T-helper 2 cell treated with Interferon-gamma antibody and Interleukin-4, amounts not matched to agents 100 ng/mL and 5 ng/mL, for 36 hours (primary cell): Measurements from ENCODE around the gene COIL. TPM values are rescaled to one million over a fixed set of nuclear protein-coding genes. Genes with fewer than 3 reads are reported as not detected.

Source experiments
- intact Hi-C: fragments of 100-400 bp; cut with micrococcal nuclease; formaldehyde crosslinking; loops from one replicate; pipeline ENCODE4 v1.15.1; 2023
- total RNA-seq: library from RNA; stranded (reverse); gene quantifications from 2 replicates; pipeline ENCODE4 v1.2.3, GENCODE V29; 2022

The COIL gene
- total RNA-seq, 1 donor from 2014 or later = 19.2 TPM

DNA sequence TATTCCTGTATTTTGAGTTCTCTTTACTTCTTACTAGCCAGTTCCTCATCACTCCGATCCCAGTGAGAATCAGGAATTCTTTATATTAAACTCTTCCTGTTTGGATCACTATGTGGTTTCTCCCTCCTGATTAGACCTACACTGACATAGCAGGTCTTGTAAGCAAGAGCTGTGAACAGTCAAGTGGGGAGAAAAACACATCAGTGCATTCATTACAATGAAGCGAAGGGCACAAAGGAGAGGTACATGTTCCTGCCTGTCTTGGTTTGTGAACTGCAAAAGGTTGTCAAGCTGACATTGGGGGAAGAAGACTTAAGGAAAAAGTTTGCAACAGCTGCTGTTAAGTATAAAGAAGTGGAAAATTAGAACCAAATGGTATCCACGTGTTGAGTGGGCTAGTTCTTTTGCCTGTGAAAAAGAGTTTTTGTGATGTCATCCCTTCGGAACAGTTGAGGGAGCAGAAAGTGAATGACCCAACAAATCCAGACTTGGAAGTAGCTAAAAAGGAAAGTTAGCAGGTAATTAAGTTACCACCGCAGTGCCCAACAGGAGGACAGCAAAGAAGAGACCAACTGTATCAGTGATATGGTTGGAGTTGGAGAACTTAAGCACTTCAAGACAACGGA, 24.0 kb downstream of the COIL start:
- intact Hi-C loops = no loop called here

DNA sequence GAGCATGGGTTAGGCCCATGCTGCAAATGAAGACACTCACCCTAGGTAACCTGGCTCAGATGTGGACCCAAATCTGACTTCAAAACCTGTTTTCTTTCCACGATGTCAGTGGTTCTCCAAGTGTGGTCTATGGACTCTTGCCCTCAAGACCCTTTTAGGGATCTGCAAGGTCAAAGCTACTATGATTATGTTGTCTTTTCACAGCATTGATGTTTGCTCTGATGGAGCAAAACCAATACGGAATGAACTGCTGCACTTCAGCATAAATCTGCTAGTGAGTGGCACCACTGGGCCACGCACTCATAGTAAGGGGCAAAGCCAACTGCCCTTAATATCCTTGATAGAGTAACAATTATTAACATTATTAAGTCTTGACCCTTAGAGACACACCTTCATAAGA, 25.4 kb downstream of the COIL start:
- intact Hi-C loops = no loop called here

DNA sequence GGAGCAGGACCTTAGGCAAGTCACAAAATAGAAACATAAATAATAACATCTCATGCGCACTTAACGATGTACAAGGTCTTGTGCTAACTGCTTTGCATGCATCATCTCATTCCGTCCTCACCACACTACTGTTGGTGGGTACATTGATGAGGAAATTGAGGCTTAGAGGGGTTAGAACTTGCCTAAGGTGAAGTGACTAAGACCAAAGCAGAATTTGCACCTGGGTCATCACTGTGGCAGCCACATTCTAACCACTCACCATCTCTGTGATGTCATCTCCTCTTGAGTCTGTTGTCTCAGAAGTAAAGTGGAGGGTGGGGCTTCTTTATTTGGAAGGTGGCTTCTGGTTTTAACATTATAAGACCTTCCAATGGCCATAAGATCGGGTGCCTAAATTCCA, 26.6 kb downstream of the COIL start:
- intact Hi-C loops = no loop called here

DNA sequence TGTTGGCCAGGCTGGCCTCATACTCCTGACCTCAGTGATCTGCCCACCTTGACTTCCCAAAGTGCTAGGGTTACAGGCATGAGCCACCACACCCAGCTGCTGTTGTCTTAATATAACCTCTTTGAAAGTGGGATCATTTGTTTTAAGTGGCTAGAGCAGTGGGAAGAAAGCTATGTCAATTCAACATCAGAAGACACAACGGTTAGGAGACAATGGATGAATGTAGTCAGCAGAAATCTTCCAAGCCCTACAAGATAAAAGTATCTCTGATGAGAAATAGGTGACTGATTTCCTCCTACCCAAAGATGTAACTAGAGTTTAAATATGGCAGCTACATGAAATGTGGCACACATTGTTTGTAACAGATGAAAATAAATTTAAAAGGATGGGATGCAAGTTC, 27.0 kb downstream of the COIL start:
- intact Hi-C loops = no loop called here

DNA sequence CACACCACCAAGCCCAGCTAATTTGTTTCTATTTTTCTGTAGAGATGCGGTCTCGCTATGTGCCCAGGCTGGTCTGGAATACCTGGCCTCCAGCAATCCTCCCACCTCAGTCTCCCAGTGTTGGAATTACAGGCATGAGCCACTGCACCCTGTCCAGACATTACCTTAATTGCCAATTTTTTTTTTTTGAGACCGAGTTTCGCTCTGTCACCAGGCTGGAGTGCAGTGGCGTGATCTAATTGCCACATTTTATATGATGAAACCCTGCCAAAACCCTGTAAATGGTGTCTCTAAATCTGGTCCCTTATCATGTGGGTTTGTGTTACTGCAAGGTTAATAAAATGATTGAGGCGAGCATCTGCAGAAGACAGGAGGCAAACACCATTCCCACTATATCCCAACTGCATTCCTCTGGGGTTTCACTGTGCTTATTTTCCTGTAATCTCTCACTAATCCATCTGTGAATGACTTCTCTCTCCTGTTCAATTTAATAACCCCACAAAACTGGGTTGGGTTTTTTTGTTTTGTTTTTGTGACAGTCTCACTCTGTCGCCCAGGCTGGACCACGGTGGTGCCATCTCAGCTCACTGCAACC, 27.6 kb downstream of the COIL start:
- intact Hi-C loops = no loop called here

GRCh38 chr17:56930739-56931337, 30.0 kb downstream of the COIL start:
- intact Hi-C loops = no loop called here

DNA sequence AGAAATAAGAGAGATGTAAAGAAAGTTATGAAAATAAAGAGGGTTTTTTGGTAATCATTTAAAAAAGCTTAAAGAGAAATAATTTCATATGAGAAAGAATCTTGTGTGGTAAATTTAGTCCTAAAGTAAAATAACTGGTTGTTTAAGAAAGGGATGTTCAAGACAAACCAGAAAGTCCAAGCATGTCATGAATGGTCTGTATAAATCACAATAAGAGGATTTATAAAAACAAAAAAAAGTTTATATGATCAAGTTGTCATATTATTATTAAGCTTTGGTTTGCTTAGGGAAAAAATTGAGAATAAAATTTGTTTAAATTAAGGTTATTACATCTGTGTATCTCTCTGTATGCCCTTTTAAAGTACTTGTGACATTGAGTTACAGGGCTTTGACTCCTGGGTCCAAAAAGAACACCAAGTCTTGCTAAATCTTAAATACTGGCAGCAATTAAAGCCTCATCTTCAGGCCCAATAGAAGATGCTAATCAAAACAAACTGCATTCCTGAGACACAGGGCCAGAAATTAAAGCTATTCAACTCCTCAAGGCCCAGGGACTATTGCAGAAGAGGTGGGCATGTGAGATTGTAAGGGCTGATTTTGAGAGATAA, 31.4 kb downstream of the COIL start:
- intact Hi-C loops = no loop called here

- intact Hi-C loops = no loop called here
Observed at GRCh38 chr17:56928586-56928985, 32.3 kb downstream of the COIL start.

DNA sequence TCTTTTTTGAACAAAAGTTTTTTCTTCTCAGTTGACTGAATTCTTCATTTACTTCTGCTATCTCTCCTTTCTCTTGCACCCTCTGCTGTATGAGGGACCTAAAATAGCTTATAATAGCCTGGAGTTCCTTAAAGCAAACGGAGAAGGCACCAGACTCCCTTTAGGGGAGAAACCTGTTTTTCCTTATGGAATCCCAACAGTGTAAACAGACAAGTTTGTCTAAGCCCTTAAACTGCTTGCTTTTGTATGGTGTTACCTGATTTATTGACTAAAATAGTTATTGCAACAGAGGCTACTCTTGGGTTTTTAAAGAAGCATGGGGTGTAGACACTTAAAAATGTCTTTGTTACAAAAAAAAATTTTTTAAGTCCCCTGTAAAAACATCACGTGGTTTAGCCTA, 34.1 kb downstream of the COIL start:
- intact Hi-C loops = no loop called here

DNA sequence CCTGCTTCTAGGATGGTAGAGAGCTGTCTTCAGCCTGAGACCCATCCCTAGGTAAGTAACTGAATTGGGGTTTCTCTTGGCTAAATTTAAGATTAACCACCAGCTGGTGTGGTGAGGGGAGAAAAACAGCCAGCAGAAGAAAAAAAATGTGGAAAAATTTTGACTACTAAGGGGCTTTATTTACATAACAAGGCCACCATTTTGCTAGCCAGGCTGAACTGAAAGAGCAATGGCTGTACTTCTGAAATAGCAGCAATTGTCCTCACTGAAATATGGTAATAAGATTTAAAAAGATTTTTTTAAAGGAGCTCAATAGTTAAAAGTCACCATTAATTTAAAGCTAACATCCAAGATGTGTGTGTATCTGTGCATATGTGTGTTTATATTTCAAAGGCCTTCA, 34.6 kb downstream of the COIL start:
- intact Hi-C loops = no loop called here

DNA sequence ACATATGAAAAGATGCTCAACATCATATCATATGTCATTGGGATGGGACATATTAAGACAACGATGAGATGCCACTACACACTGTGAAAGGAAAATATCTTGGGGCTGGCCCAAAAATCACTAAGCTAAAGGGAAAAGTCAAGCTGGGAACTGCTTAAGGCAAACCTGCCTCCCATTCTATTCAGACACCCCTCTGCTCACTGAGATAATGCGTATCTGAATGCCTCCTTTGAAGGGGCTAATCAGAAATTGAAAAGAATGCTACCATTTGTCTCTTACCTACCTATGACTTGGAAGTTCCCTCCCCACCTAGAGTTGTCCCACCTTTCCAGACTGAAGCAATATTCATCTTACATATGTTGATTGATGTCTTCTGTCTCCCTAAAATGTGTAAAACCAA, 35.8 kb downstream of the COIL start:
- intact Hi-C loops = no loop called here

DNA sequence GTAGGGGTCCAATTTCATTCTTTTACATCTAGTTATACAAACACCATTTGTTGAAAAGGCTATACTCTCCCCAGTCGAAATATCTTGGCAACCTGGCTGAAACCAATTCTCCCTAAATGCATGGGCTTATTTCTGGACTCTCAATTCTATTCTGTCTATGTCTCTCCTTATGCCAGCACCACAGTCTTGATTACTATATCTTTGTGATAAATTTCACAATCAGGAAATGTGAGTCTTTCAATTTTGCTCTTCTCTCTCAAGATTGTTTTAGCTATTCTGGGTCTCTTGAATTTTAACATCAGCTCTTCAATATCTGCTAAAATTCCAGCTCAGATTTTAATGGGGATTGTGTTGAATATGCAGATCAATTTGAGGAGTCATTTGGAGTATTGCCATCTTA, 41.1 kb downstream of the COIL start:
- intact Hi-C loops = no loop called here

DNA sequence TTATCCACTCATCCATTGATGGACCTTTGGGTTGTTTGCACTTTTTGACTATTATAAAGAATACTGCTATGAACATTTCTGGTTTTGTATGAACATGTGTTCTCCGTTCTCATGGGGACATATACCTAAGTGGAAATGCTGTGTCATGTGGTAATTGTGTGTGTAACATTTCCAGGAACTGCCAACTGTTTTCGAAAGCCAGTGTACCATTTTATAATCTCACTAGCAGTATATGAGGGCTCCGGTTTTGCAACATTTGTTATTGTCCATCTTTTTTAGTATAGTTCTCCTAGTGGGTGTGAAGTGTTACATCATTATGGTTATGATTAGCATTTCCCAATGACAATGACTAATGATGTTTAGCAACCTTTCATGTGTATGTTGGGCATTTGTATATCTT, 41.9 kb downstream of the COIL start:
- intact Hi-C loops = no loop called here

GRCh38 chr17:56917559-56918296, 43.1 kb downstream of the COIL start:
- intact Hi-C loops = no loop called here

DNA sequence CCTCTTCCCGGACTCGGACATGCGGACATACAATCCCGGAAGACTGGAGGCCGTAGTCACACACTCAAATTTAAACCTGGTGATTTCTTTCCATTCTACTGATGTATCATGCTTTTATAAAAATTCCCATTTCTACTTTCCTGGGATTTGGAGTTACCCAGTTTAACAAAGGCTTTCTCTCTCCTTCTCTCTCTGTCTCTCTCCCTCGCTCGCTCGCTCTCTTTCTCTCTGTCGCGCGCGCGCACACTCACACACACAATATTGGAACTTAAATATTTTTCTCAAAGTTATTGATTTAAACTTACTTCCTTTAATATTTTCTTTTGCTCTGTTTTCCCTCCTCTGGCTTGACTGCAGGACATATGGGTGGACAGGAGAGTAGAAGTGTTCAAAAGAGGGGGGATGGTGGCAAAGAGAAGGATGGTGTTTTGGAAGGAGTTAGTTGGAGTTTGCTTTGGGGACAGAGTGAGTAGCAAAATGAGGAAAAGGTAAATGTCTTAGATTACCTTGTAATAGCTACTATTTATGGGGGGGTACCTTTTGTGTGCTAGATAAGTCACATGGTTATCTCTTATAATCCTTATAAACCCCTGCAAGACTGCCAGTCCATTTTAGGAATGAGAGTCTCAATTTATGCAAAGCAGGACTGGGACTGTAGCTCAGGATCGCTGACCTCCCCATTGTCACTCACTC, 46.1 kb downstream of the COIL start:
- intact Hi-C loops = loop anchor here (1.0 to 5.0 kb wide), 2 partner anchors 63 to 81 kb away; partner anchors contain the start of genes C17orf67 and SCPEP1

DNA sequence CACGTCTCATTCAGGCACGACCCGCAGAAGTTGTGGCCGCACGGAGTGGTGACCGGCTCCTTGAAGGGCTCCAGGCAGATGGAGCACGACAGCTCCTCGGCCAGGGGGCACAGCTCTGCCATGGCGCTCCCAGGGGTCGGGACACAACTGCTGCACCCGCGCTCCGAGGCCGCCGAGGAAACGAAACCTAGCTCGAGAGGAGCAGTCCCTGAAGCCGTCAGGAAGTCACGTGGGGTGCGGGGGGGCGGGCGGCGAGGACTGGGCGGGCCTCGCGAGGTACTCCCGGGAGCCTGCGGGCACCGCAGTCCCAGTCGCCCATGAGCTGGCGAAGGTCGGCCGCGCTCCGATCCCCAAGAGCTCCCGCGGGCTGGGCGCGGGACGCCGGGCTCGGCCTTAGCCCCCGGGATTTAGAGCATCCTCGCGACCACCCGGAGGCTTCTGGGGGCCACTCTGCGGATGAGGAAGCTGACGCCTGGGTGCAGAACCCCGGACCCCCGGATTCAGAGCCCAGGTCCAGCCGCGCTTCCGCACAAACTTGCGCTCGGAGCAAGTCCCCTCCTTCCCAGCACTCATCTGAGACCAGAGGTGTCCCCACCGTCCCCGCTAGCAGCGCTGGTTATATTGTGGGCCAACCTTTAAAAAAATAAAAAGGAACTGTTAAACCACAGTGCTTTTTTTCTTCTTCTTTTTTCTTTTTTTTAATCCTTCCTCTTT, 46.8 kb downstream of the COIL start, which contains the start of gene TRIM25:
Gene TRIM25, minus strand, starts transcription at position 183 of the 714 bp plus-strand sequence. Its CDS starts 61 bp downstream, at position 122.
- intact Hi-C loops = loop anchor here (1.0 to 5.0 kb wide), 3 partner anchors 63 to 171 kb away; partner anchors contain the start of genes AKAP1, C17orf67 and SCPEP1

DNA sequence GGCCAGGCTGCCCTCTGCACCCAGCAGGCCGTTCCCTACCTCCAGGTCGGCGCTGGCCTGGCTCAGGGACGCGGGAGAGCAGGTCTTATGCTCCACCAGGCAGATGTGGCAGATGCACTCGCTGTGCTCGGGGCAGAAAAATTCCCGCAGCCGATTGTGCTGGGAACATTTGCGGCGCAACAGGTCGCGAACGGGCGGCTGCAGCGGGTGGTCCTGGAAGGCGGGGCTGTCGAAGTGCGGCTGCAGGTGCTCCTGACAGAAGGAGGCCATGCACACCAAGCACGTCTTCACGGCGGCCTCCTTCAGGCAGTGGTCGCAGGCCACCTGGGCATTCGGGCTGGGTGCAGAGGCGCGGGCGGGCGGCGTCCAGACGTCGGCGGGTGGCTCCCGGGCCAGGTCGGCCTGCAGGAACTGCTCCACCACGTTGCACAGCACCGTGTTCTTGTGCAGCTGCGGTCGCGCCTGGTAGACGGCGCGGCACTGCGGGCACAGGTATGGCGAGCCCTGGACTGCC, 47.4 kb downstream of the COIL start:
- intact Hi-C loops = loop anchor here (2.0 to 5.0 kb wide), 2 partner anchors 64 to 171 kb away; partner anchors contain the start of genes AKAP1 and SCPEP1

DNA sequence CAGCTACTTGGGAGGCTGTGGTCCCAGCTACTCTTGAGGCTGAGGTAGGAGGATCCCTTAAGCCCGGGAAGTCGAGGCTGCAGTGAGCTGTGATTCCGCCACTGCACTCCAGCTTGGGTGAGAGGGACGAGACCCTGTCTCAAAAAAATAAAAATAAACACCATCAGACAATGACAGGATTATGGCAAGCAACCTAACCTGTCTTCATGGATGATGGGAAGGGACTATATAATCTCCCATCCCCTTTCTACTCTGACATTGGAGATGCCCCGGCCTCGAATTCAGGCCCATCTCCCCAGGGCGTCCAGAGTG, 47.9 kb downstream of the COIL start:
- intact Hi-C loops = loop anchor here (2.0 to 5.0 kb wide), 2 partner anchors 64 to 172 kb away; partner anchors contain the start of genes AKAP1 and SCPEP1

- intact Hi-C loops = loop anchor here (2.0 to 5.0 kb wide), 2 partner anchors 65 to 172 kb away; partner anchors contain the start of genes AKAP1 and SCPEP1
Observed at GRCh38 chr17:56912105-56912999, 48.5 kb downstream of the COIL start.
